ENCODE results near the gene MAP3K19. TPM values are rescaled to one million over a fixed set of nuclear protein-coding genes. Genes with fewer than 3 reads are reported as not detected.

The MAP3K19 gene
- total RNA-seq, 1 experiment from 2014 or later, result not detected

- ChIA-PET POLR2A (no interaction called here), CTCF (no interaction called here), RAD21 (ENCODE audit: low non-redundant PET in 1 of 2, low total read pairs in 2 of 2, uncharacterized antibody in 2 of 2, unreplicated experiment in 2 of 2) (no interaction called here)
- H3K79me2 ChIP-seq (ENCODE audit: insufficient read depth, low read length), result no peaks in the 10 kb centered on the region
- H3K27me3 ChIP-seq (ENCODE audit: insufficient read depth, low read length), result 0 out of 2 replicates have a peak, but pooled peaks cover 4% of the 10 kb centered on the region
- no TSS peak for BruUV-seq (replicated peaks)
- H4K20me1 ChIP-seq (ENCODE audit: insufficient read depth), result no peaks in the 10 kb centered on the region; the same call in 1 of the 2 replicates
- TF ChIP-seq SIN3A (IDR thresholded peaks at IDR 0.05; ENCODE audit: low read depth) (no peak), CTCF (IDR thresholded peaks at IDR 0.05 in 2 of 3, conservative IDR thresholded peaks at IDR 0.05 in 1 of 3; ENCODE audit: borderline replicate concordance in 1 of 3, insufficient read depth in 1 of 3, low read depth in 2 of 3, low read length in 2 of 3) (no peak), CBX3 (IDR thresholded peaks at IDR 0.05; ENCODE audit: low read depth) (no peak), CEBPB (IDR thresholded peaks at IDR 0.05; ENCODE audit: low read depth) (no peak), ZBTB33 (IDR thresholded peaks at IDR 0.05; ENCODE audit: extremely low read depth, insufficient replicate concordance, low read length) (no peak), RAD21 (IDR thresholded peaks at IDR 0.05; ENCODE audit: low read depth) (no peak), TCF7L2 (IDR thresholded peaks at IDR 0.05; ENCODE audit: borderline replicate concordance, extremely low read depth, insufficient read depth, insufficient read length) (no peak), POLR2AphosphoS5 (IDR thresholded peaks at IDR 0.05; ENCODE audit: low read depth, low read length) (no peak), EZH2 (IDR thresholded peaks at IDR 0.05) (no peak), MAX (IDR thresholded peaks at IDR 0.05) (no peak), JUND (IDR thresholded peaks at IDR 0.05) (no peak), ELF1 (IDR thresholded peaks at IDR 0.05; ENCODE audit: borderline replicate concordance, low read depth) (no peak), EGR1 (IDR thresholded peaks at IDR 0.05; ENCODE audit: low read depth) (no peak), SP1 (IDR thresholded peaks at IDR 0.05; ENCODE audit: low read depth) (no peak), YY1 (IDR thresholded peaks at IDR 0.05; ENCODE audit: extremely low read depth, insufficient replicate concordance, low read depth, low read length) (no peak), EZH2phosphoT487 (IDR thresholded peaks at IDR 0.05; ENCODE audit: borderline replicate concordance) (no peak), ZNF274 (IDR thresholded peaks at IDR 0.05; ENCODE audit: low read depth, low read length) (no peak), SRF (IDR thresholded peaks at IDR 0.05; ENCODE audit: low read depth) (no peak), REST (IDR thresholded peaks at IDR 0.05; ENCODE audit: low read depth) (no peak), FOSL1 (IDR thresholded peaks at IDR 0.05; ENCODE audit: low read depth) (no peak)
- no peaks in the 10 kb centered on the region for H3K4me1 ChIP-seq (ENCODE audit: control insufficient read depth in 1 of 2, insufficient read depth in 2 of 2, low read length in 2 of 2)
- intact Hi-C loops (cut with micrococcal nuclease), result no loop called here
- H3K36me3 ChIP-seq (ENCODE audit: control insufficient read depth in 1 of 2, insufficient read depth in 2 of 2, low read length in 2 of 2), result no peaks in the 10 kb centered on the region
- no peak overlapping the region for H3K4me2 ChIP-seq (ENCODE audit: low read length)
- no peaks in the 10 kb centered on the region for H3K9me2 ChIP-seq (ENCODE audit: insufficient read depth)
- no peaks in the 10 kb centered on the region for H3K9me3 ChIP-seq (ENCODE audit: control insufficient read depth in 1 of 2, insufficient read depth in 1 of 2, low read depth in 1 of 2, low read length in 2 of 2)
- ATAC-seq (no peak), DNase-seq (ENCODE audit: low read depth, low spot score) (no peak)
- no peak overlapping the region for H3K9ac ChIP-seq (ENCODE audit: low read length)
- no peak overlapping the region for H3K4me3 ChIP-seq (replicated peaks in 1 of 2; ENCODE audit: low read depth in 1 of 2, low read length in 2 of 2)
- H2AFZ ChIP-seq (ENCODE audit: low read depth, low read length, poor library complexity, severe bottlenecking), result no peak overlapping the region
- H3K27ac ChIP-seq (ENCODE audit: low read depth, low read length), result no peak overlapping the region
Measured at GRCh38 chr2:135023886-135024485, 23.3 kb downstream of the MAP3K19 start.

Data from HCT116 (cell line).